ENCODE measurements around the gene AZIN2.
A peak's percentile ranks its signal among the peaks of the same experiment; 100 is the strongest.

Gene AZIN2

GRCh38 chr1:33143698-33144097, 62.7 kb downstream of the AZIN2 start:
- no peak for TF ChIP-seq HDGF (IDR thresholded peaks at IDR 0.05; ENCODE audit: borderline replicate concordance)
- no peak for TF ChIP-seq PKNOX1 (IDR thresholded peaks at IDR 0.05)
- TF ChIP-seq CTBP1 (IDR thresholded peaks at IDR 0.05; ENCODE audit: borderline replicate concordance): no peak
- CTCF ChIA-PET: no interaction called here
- POLR2A ChIA-PET: no interaction called here
- no peak for DNase-seq (ENCODE audit: extremely low spot score)

GRCh38 chr1:33146003-33146402, 65.0 kb downstream of the AZIN2 start:
- TF ChIP-seq ZNF384 (IDR thresholded peaks at IDR 0.05): no peak
- TF ChIP-seq TARDBP (IDR thresholded peaks at IDR 0.05): no peak
- TF ChIP-seq L3MBTL2 (conservative IDR thresholded peaks at IDR 0.05): no peak
- TF ChIP-seq SP1 (IDR thresholded peaks at IDR 0.05): no peak
- TF ChIP-seq BHLHE40 (IDR thresholded peaks at IDR 0.05; ENCODE audit: borderline replicate concordance): no peak
- DNase-seq (ENCODE audit: extremely low spot score): no peak
- CTCF ChIA-PET: interaction anchor here (0.9 kb wide), 1 partner anchor 19 kb away, joined by 3 read pairs; no protein-coding TSS in a partner anchor
- POLR2A ChIA-PET: interaction anchor here (2.4 kb wide), 1 partner anchor 18 kb away, joined by 11 read pairs; no protein-coding TSS in a partner anchor

GRCh38 chr1:33147275-33147996, 66.5 kb downstream of the AZIN2 start:
- ChIA-PET POLR2A (interaction anchor here (1.0 kb wide), 1 partner anchor 20 kb away, joined by 4 read pairs; no protein-coding TSS in a partner anchor), CTCF (interaction anchor here (0.6 to 1.3 kb wide), 4 partner anchors 13 to 20 kb away, joined by 3 to 5 read pairs (median 4); no protein-coding TSS in a partner anchor)
- TF ChIP-seq PKNOX1 (IDR thresholded peaks at IDR 0.05) (no peak), ARNT (IDR thresholded peaks at IDR 0.05) (no peak), CTBP1 (IDR thresholded peaks at IDR 0.05; ENCODE audit: borderline replicate concordance) (no peak), FOXM1 (IDR thresholded peaks at IDR 0.05; ENCODE audit: borderline replicate concordance) (no peak)
- DNase-seq (ENCODE audit: extremely low spot score): no peak

- POLR2A ChIA-PET: interaction anchor here (1.0 kb wide), 1 partner anchor 21 kb away, joined by 4 read pairs; no protein-coding TSS in a partner anchor
- no peak for TF ChIP-seq ARNT (IDR thresholded peaks at IDR 0.05)
- TF ChIP-seq ELF4 (IDR thresholded peaks at IDR 0.05): no peak
- no peak for TF ChIP-seq PKNOX1 (IDR thresholded peaks at IDR 0.05)
- no peak for TF ChIP-seq LEF1 (IDR thresholded peaks at IDR 0.05; ENCODE audit: borderline replicate concordance)
- no peak for TF ChIP-seq TARDBP (IDR thresholded peaks at IDR 0.05)
- TF ChIP-seq BHLHE40 (IDR thresholded peaks at IDR 0.05; ENCODE audit: borderline replicate concordance): no peak
- TF ChIP-seq FOXK2 (IDR thresholded peaks at IDR 0.05): no peak
- TF ChIP-seq L3MBTL2 (conservative IDR thresholded peaks at IDR 0.05): no peak
- TF ChIP-seq CTBP1 (IDR thresholded peaks at IDR 0.05; ENCODE audit: borderline replicate concordance): no peak
- no peak for TF ChIP-seq HDGF (IDR thresholded peaks at IDR 0.05; ENCODE audit: borderline replicate concordance)
- no peak for TF ChIP-seq ZNF384 (IDR thresholded peaks at IDR 0.05)
- CTCF ChIA-PET: interaction anchor here (0.6 to 1.3 kb wide), 4 partner anchors 14 to 21 kb away, joined by 3 to 5 read pairs (median 4); no protein-coding TSS in a partner anchor
- peak; percentile 71 for DNase-seq (ENCODE audit: extremely low spot score)
Observed at GRCh38 chr1:33147997-33148314, 67.0 kb downstream of the AZIN2 start.

GRCh38 chr1:33148615-33149014, 67.7 kb downstream of the AZIN2 start:
- ChIA-PET CTCF (interaction anchor here (0.8 to 1.1 kb wide), 2 partner anchors 14 kb away, joined by 4 to 5 read pairs; no protein-coding TSS in a partner anchor), POLR2A (no interaction called here)
- no peak for DNase-seq (ENCODE audit: extremely low spot score)
- TF ChIP-seq LEF1 (IDR thresholded peaks at IDR 0.05; ENCODE audit: borderline replicate concordance) (no peak), HDGF (IDR thresholded peaks at IDR 0.05; ENCODE audit: borderline replicate concordance) (no peak), SP1 (IDR thresholded peaks at IDR 0.05) (no peak), PKNOX1 (IDR thresholded peaks at IDR 0.05) (no peak), FOXA1 (IDR thresholded peaks at IDR 0.05) (no peak), FOXK2 (IDR thresholded peaks at IDR 0.05) (no peak), NFRKB (IDR thresholded peaks at IDR 0.05) (no peak), TARDBP (IDR thresholded peaks at IDR 0.05) (no peak), ZNF384 (IDR thresholded peaks at IDR 0.05) (no peak), ARNT (IDR thresholded peaks at IDR 0.05) (no peak), L3MBTL2 (conservative IDR thresholded peaks at IDR 0.05) (no peak), ELF4 (IDR thresholded peaks at IDR 0.05) (no peak), FOXM1 (IDR thresholded peaks at IDR 0.05; ENCODE audit: borderline replicate concordance) (no peak), SUZ12 (IDR thresholded peaks at IDR 0.05) (no peak), BHLHE40 (IDR thresholded peaks at IDR 0.05; ENCODE audit: borderline replicate concordance) (no peak), CTBP1 (IDR thresholded peaks at IDR 0.05; ENCODE audit: borderline replicate concordance) (no peak)

- DNase-seq (ENCODE audit: extremely low spot score): no peak
- POLR2A ChIA-PET: no interaction called here
- TF ChIP-seq FOXK2 (IDR thresholded peaks at IDR 0.05) (no peak), LEF1 (IDR thresholded peaks at IDR 0.05; ENCODE audit: borderline replicate concordance) (no peak), PKNOX1 (IDR thresholded peaks at IDR 0.05) (no peak), FOXM1 (IDR thresholded peaks at IDR 0.05; ENCODE audit: borderline replicate concordance) (no peak), ARNT (IDR thresholded peaks at IDR 0.05) (no peak), BHLHE40 (IDR thresholded peaks at IDR 0.05; ENCODE audit: borderline replicate concordance) (no peak), NFRKB (IDR thresholded peaks at IDR 0.05) (no peak), ZNF384 (IDR thresholded peaks at IDR 0.05) (no peak), FOXA1 (IDR thresholded peaks at IDR 0.05) (no peak), TARDBP (IDR thresholded peaks at IDR 0.05) (no peak), L3MBTL2 (conservative IDR thresholded peaks at IDR 0.05) (no peak), HDGF (IDR thresholded peaks at IDR 0.05; ENCODE audit: borderline replicate concordance) (no peak), SP1 (IDR thresholded peaks at IDR 0.05) (no peak), SUZ12 (IDR thresholded peaks at IDR 0.05) (no peak), ELF4 (IDR thresholded peaks at IDR 0.05) (no peak), CTBP1 (IDR thresholded peaks at IDR 0.05; ENCODE audit: borderline replicate concordance) (no peak)
- CTCF ChIA-PET: no interaction called here
Observed at GRCh38 chr1:33149453-33150190, 68.7 kb downstream of the AZIN2 start.
